Lower leg skin (tissue), 4 donors: Measurements from ENCODE around the gene GPR180. TPM values are rescaled to one million over a fixed set of nuclear protein-coding genes. Genes with fewer than 3 reads are reported as not detected.

Source experiments
- DNase-seq, 2 donors: peaks; one replicate each; pipeline ENCODE4 v3.0.0-alpha.2; 2019; ENCODE audit warnings: low spot score in 2 of 2
- H3K4me3 ChIP-seq: fragments of 200-600 bp; sonication (generic); 2 replicates; pipeline ENCODE4 v1.5.1; 2017; ENCODE audit warnings: mild to moderate bottlenecking, low read depth; ENCODE audit not compliant: poor library complexity, severe bottlenecking
- CTCF ChIP-seq, 3 donors: fragments of 450-650 bp; IDR thresholded peaks; one replicate each; pipeline ENCODE4 v1.5.1; 2016; ENCODE audit warnings: antibody characterized with exemption in 3 of 3, mild to moderate bottlenecking in 3 of 3, moderate library complexity in 2 of 3
- POLR2A ChIP-seq, 2 donors: fragments of 450-650 bp; IDR thresholded peaks; one replicate each; pipeline ENCODE4 v1.6.1; 2016 to 2017; ENCODE audit warnings: antibody characterized with exemption in 2 of 2, mild to moderate bottlenecking in 1 of 2, moderate library complexity in 1 of 2
- WGBS, 2 donors: methylation state at CpG; one replicate each; pipeline ENCODE4 v1.1.5; 2018; 5-methylcytosine and 5-hydroxymethylcytosine counted together
- intact Hi-C: fragments of 100-400 bp; cut with DNase I; formaldehyde crosslinking; loops from one replicate; pipeline ENCODE4 v1.15.0; 2023; ENCODE audit warnings: low total_unique reads
- total RNA-seq, 4 donors: library from RNA; depleted of rRNA; stranded (reverse); fragments of >200 nt; gene quantifications; one replicate each; pipeline ENCODE4 v1.1.0, GENCODE V29; 2016

Gene GPR180
- total RNA-seq, 4 donors from 2014 or later = 1.8 to 2.5 (median 2.2) TPM

- WGBS, 2 donors = 95 to 96% methylated on average over 3 of the region's 3 CpGs
- DNase-seq = no peak
- no peak for TF ChIP-seq POLR2A (IDR thresholded peaks at IDR 0.05)
- TF ChIP-seq CTCF (IDR thresholded peaks at IDR 0.05) = no peak
- no peak overlapping the region for H3K4me3 ChIP-seq
- intact Hi-C loops = no loop called here
Measured at GRCh38 chr13:94598281-94598680, 3.4 kb upstream of the GPR180 start.

- intact Hi-C loops = no loop called here
- H3K4me3 ChIP-seq = no peak overlapping the region
- TF ChIP-seq POLR2A (IDR thresholded peaks at IDR 0.05) = no peak
- WGBS, 2 donors = 91 to 96% methylated on average over 3 of the region's 3 CpGs
- DNase-seq = no peak
Measured at GRCh38 chr13:94599877-94600276, 1.8 kb upstream of the GPR180 start.

GRCh38 chr13:94602467-94602866 lies 810 bp downstream of the GPR180 start:
- DNase-seq = no peak
- TF ChIP-seq CTCF (IDR thresholded peaks at IDR 0.05) (no peak), POLR2A (IDR thresholded peaks at IDR 0.05) (no peak)
- intact Hi-C loops = no loop called here
- WGBS, 2 donors = 37 to 53% methylated on average over 1 of the region's 1 CpG
- peak overlapping the region; percentile 78 for H3K4me3 ChIP-seq

- TF ChIP-seq POLR2A (IDR thresholded peaks at IDR 0.05) (no peak), CTCF (IDR thresholded peaks at IDR 0.05) (no peak)
- intact Hi-C loops = no loop called here
- WGBS, 2 donors = 81 to 91% methylated on average over 4 of the region's 4 CpGs
Measured at GRCh38 chr13:94607056-94607455, 5.4 kb downstream of the GPR180 start.

GRCh38 chr13:94607939-94608338 lies 6.3 kb downstream of the GPR180 start:
- intact Hi-C loops = no loop called here
- H3K4me3 ChIP-seq = no peak overlapping the region
- TF ChIP-seq CTCF (IDR thresholded peaks at IDR 0.05) (no peak), POLR2A (IDR thresholded peaks at IDR 0.05) (no peak)
- WGBS, 2 donors = 82 to 83% methylated on average over 3 of the region's 3 CpGs
- DNase-seq = no peak

More at GRCh38 chr13:94607056-94607455, 5.4 kb downstream of the GPR180 start:
- no peak for DNase-seq
- no peak overlapping the region for H3K4me3 ChIP-seq

- intact Hi-C loops = no loop called here
- TF ChIP-seq CTCF (IDR thresholded peaks at IDR 0.05) (no peak), POLR2A (IDR thresholded peaks at IDR 0.05) (no peak)
- 69 to 72% methylated on average over 1 of the region's 1 CpG for WGBS, 2 donors
- H3K4me3 ChIP-seq = no peak overlapping the region
- DNase-seq = no peak
Measured at GRCh38 chr13:94608586-94608985, 6.9 kb downstream of the GPR180 start.
